Measurements from ENCODE around the gene DDI2. TPM values are rescaled to one million over a fixed set of nuclear protein-coding genes. Genes with fewer than 3 reads are reported as not detected.

DDI2 gene
- total and polyA plus RNA-seq, 10 of the 15 experiments (the other 5 are each of a cell fraction or from before 2014, with no cell fraction given), result 3.3 to 33.1 (median 11.6) TPM

DNA sequence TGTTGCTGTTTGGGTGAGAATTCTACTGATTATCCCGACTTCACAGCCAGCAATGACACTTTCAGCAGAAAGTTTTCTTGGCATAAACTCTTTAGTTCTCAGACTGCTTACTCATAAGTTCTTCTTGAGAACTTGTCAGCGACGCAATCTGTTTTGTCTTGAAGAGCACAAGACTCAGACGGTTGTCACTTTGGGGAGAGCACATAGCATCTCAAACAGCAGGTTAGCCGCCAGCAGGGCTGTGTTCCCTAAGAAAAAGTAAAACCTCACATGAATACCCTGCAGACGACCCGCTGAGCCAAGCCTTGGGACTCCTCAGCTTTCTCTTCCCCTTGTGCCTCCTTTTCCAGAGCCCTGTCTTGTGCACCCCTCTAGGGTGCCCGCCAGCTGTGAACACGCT lies 43.8 kb upstream of the DDI2 start:
- Histone ChIP-seq H3K4me3 (no peak overlapping the region), H3K36me3 (ENCODE audit: control insufficient read depth in 2 of 2, insufficient read depth in 2 of 2, low read length in 1 of 2) (peaks cover 0 to 3% of the 10 kb centered on the region in 2 experiments; a peak in 2 of 4 replicates), H3K9me3 (replicated peaks; ENCODE audit: control insufficient read depth, insufficient read depth, low read length) (no peaks in the 10 kb centered on the region), H2AFZ (ENCODE audit: control insufficient read depth, low read depth, low read length) (no peak overlapping the region), H3K79me2 (ENCODE audit: control insufficient read depth, insufficient read depth, low read length) (no peaks in the 10 kb centered on the region), H3K4me1 (ENCODE audit: control insufficient read depth, insufficient read depth, low read length) (peaks cover 8% of the 10 kb centered on the region), H3K27ac (ENCODE audit: control insufficient read depth, insufficient read depth) (no peak overlapping the region), H4K20me1 (ENCODE audit: control insufficient read depth, insufficient read depth) (no peaks in the 10 kb centered on the region), H3K27me3 (replicated peaks in 1 of 2; ENCODE audit: control insufficient read depth in 2 of 2, insufficient read depth in 2 of 2, low read length in 1 of 2) (no peaks in the 10 kb centered on the region), H3K4me2 (ENCODE audit: control insufficient read depth, insufficient read depth) (no peak overlapping the region), H3K9ac (ENCODE audit: control insufficient read depth, insufficient read depth, low read length) (no peak overlapping the region)
- no TSS peak for BruUV-seq (replicated peaks)
- no peak for DNase-seq (ENCODE audit: low read depth, low spot score)
- CTCF ChIA-PET, result no interaction called here
- SMC1A ChIA-PET (ENCODE audit: uncharacterized antibody, unreplicated experiment), result interaction anchor here (1.6 kb wide), 1 partner anchor 49 kb away, joined by 3 read pairs; no protein-coding TSS in a partner anchor
- FAIRE-seq, result no peak
- ATAC-seq, result no peak
- POLR2A ChIA-PET, result no interaction called here
- in situ Hi-C loops (cut with MboI) (no loop called here), intact Hi-C loops (cut with micrococcal nuclease; ENCODE audit: unreplicated experiment) (no loop called here)
- RAD21 ChIA-PET (ENCODE audit: unreplicated experiment), result no interaction called here
- 96% methylated on average over 9 of the region's 9 CpGs for WGBS (ENCODE audit: insufficient coverage, insufficient replicate concordance, low lambda C conversion rate, missing lambda C conversion rate)
- TF ChIP-seq ZNF622 (IDR thresholded peaks at IDR 0.05) (no peak), HDAC6 (IDR thresholded peaks at IDR 0.05; ENCODE audit: unreplicated experiment) (no peak), FOXM1 (IDR thresholded peaks at IDR 0.05; ENCODE audit: low read depth, low read length) (no peak), MTA2 (IDR thresholded peaks at IDR 0.05; ENCODE audit: low read depth) (no peak), ATF7 (IDR thresholded peaks at IDR 0.05; ENCODE audit: low read depth) (no peak), CHD4 (IDR thresholded peaks at IDR 0.05) (no peak), CUX1 (IDR thresholded peaks at IDR 0.05; ENCODE audit: insufficient replicate concordance, low read depth, low read length) (no peak), FOS (IDR thresholded peaks at IDR 0.05; ENCODE audit: borderline replicate concordance, extremely low read depth, insufficient read length) (no peak), ZNF24 (IDR thresholded peaks at IDR 0.05) (no peak), MYC (IDR thresholded peaks at IDR 0.05; ENCODE audit: insufficient read depth, insufficient read length, insufficient replicate concordance, low read length, severe bottlenecking) (no peak), CTCF (IDR thresholded peaks at IDR 0.05 in 2 of 3, conservative IDR thresholded peaks at IDR 0.05 in 1 of 3; ENCODE audit: control insufficient read depth in 2 of 3, extremely low read depth in 1 of 3, insufficient read depth in 1 of 3, low read depth in 3 of 3, low read length in 3 of 3) (no peak), CREB1 (IDR thresholded peaks at IDR 0.05; ENCODE audit: low read depth) (no peak), STAT3 (IDR thresholded peaks at IDR 0.05; ENCODE audit: low read depth, low read length) (no peak)
- TF ChIP-seq, protein P1, sequence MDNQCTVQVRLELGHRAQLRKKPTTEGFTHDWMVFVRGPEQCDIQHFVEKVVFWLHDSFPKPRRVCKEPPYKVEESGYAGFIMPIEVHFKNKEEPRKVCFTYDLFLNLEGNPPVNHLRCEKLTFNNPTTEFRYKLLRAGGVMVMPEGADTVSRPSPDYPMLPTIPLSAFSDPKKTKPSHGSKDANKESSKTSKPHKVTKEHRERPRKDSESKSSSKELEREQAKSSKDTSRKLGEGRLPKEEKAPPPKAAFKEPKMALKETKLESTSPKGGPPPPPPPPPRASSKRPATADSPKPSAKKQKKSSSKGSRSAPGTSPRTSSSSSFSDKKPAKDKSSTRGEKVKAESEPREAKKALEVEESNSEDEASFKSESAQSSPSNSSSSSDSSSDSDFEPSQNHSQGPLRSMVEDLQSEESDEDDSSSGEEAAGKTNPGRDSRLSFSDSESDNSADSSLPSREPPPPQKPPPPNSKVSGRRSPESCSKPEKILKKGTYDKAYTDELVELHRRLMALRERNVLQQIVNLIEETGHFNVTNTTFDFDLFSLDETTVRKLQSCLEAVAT (IDR thresholded peaks at IDR 0.05), result no peak
- TF ChIP-seq, protein P2, sequence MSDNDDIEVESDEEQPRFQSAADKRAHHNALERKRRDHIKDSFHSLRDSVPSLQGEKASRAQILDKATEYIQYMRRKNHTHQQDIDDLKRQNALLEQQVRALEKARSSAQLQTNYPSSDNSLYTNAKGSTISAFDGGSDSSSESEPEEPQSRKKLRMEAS (IDR thresholded peaks at IDR 0.05; ENCODE audit: low read depth, low read length), result no peak

Data from GM12878 (cell line).